Activated CD8-positive, alpha-beta T cell treated with anti-CD3 and anti-CD28 coated beads for 36 hours (primary cell): ENCODE measurements around the gene BMP7. TPM values are rescaled to one million over a fixed set of nuclear protein-coding genes. Genes with fewer than 3 reads are reported as not detected.

Experiments
- ATAC-seq: fragments of 200-7000 bp; cut with Tn5 transposase; one replicate; pipeline ENCODE4 v1.10.0; 2021; ENCODE audit warnings: mild to moderate bottlenecking, moderate library complexity
- CTCF ChIA-PET: fragments of 350-600 bp; sonication (Branson Sonifier 250); formaldehyde crosslinking; loops from one replicate; lab custom pipeline; 2021; ENCODE audit warnings: antibody characterized with exemption; lab: Charles Lee
- POLR2A ChIA-PET: fragments of 350-600 bp; sonication (Branson Sonifier 250); formaldehyde crosslinking; loops from one replicate; lab custom pipeline; 2021; ENCODE audit warnings: antibody characterized with exemption; lab: Charles Lee
- DNase-seq: peaks from one replicate; pipeline ENCODE4 v3.0.0-alpha.2; 2020
- H3K27ac Mint-ChIP-seq: one replicate; pipeline ENCODE4 v1.8.0; 2021; ENCODE audit warnings: mild to moderate bottlenecking, mixed read lengths
- H3K27me3 Mint-ChIP-seq: one replicate; pipeline ENCODE4 v1.8.0; 2021; ENCODE audit warnings: mixed read lengths
- H3K36me3 Mint-ChIP-seq: one replicate; pipeline ENCODE4 v1.8.0; 2021; ENCODE audit warnings: low read depth, mixed read lengths
- H3K4me1 Mint-ChIP-seq: one replicate; pipeline ENCODE4 v1.8.0; 2021; ENCODE audit warnings: low read depth, mixed read lengths
- H3K4me3 Mint-ChIP-seq: one replicate; pipeline ENCODE4 v1.8.0; 2021; ENCODE audit warnings: mild to moderate bottlenecking, moderate library complexity, mixed read lengths
- H3K9me3 Mint-ChIP-seq: one replicate; pipeline ENCODE4 v1.8.0; 2021; ENCODE audit warnings: mixed read lengths
- intact Hi-C: fragments of 100-400 bp; cut with micrococcal nuclease; formaldehyde crosslinking; loops from one replicate; pipeline ENCODE4 v1.10.0; 2022
- total RNA-seq, 2 experiments: library from RNA; stranded (reverse); gene quantifications; one replicate each; pipeline ENCODE4 v1.2.3, GENCODE V29; 2021
- TF ChIP-seq, protein P1 (sequence below): fragments of 200-600 bp; IDR thresholded peaks from one replicate; pipeline ENCODE4 v1.8.0; 2022; ENCODE audit warnings: antibody characterized with exemption, mild to moderate bottlenecking

Gene BMP7
- total RNA-seq, 2 experiments from 2014 or later, result not detected

DNA sequence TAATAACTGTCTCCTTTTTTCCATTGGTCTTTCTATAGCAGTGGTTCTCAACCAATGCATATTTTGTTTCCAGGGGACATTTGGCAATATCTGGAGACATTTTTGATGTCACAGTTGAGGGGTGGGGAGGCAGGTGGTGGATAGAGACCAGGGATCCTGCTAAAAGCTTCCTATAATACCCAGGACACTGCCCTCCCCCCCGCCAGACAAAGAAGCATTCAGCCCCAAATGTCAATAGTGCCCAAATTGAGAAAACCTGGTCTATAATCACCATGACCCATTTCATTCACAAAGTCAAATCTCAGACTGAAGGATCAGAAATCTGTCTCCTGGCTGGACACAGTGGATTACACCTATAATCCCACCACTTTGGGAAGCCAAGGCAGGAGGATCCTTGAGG is 128.8 kb downstream of the BMP7 start:
- TF ChIP-seq, protein P1, sequence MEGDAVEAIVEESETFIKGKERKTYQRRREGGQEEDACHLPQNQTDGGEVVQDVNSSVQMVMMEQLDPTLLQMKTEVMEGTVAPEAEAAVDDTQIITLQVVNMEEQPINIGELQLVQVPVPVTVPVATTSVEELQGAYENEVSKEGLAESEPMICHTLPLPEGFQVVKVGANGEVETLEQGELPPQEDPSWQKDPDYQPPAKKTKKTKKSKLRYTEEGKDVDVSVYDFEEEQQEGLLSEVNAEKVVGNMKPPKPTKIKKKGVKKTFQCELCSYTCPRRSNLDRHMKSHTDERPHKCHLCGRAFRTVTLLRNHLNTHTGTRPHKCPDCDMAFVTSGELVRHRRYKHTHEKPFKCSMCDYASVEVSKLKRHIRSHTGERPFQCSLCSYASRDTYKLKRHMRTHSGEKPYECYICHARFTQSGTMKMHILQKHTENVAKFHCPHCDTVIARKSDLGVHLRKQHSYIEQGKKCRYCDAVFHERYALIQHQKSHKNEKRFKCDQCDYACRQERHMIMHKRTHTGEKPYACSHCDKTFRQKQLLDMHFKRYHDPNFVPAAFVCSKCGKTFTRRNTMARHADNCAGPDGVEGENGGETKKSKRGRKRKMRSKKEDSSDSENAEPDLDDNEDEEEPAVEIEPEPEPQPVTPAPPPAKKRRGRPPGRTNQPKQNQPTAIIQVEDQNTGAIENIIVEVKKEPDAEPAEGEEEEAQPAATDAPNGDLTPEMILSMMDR, result no peak
- Mint-ChIP-seq H3K36me3 (no peaks in the 10 kb centered on the region), H3K27ac (no peak overlapping the region), H3K4me3 (no peak overlapping the region), H3K4me1 (no peaks in the 10 kb centered on the region), H3K27me3 (peaks cover 11% of the 10 kb centered on the region), H3K9me3 (no peaks in the 10 kb centered on the region)
- CTCF ChIA-PET, result no interaction called here
- DNase-seq, result no peak
- POLR2A ChIA-PET, result no interaction called here
- intact Hi-C loops, result no loop called here
- no peak for ATAC-seq

DNA sequence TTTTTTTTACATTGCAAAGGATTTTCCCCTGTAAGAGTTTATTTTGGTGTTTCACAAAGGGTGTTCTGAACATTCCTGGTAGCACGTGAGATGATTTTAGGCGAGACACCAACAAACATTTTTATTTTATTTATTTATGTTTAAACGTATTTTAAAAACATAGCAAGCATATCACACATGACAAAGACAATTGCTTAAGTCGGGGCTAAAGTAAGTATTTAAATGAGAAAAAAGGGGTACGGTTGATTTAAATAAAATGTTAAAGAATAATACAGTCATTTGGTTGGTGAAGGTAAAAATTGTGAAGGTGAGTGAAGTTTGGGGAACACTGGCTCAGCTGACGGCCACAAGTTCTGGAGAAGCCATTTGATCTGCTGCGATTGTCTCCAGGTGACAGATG is 129.7 kb downstream of the BMP7 start:
- ATAC-seq (no peak), DNase-seq (no peak)
- ChIA-PET POLR2A (no interaction called here), CTCF (no interaction called here)
- no peak overlapping the region for H3K4me3 Mint-ChIP-seq
- intact Hi-C loops, result no loop called here
- TF ChIP-seq, protein P1, result no peak
- peaks cover 16% of the 10 kb centered on the region for H3K27me3 Mint-ChIP-seq
- no peaks in the 10 kb centered on the region for H3K4me1 Mint-ChIP-seq
- H3K27ac Mint-ChIP-seq, result no peak overlapping the region
- no peaks in the 10 kb centered on the region for H3K36me3 Mint-ChIP-seq
- no peaks in the 10 kb centered on the region for H3K9me3 Mint-ChIP-seq

DNA sequence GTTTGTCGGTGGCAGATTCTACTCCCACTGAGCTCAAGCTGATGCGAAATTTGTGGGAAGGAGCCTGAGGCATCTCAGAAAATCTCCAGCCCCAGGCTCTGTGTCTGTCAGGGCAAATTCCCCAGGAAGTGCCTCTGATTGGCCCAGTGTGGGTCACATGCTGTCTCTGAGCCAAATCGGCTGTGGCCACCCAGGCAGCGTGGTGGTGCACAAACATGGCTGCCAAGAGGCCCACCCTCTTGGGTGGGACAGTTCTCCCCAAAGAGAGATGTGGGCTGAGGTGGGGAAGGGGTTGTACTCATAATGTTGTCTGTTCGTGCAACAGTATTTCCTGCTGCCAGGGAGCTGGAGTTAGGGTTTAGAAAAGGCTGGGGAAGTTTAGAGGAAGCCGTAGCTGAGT is 130.6 kb downstream of the BMP7 start:
- DNase-seq (no peak), ATAC-seq (no peak)
- Mint-ChIP-seq H3K4me1 (no peaks in the 10 kb centered on the region), H3K27ac (no peak overlapping the region), H3K9me3 (no peaks in the 10 kb centered on the region), H3K27me3 (peaks cover 16% of the 10 kb centered on the region), H3K4me3 (no peak overlapping the region), H3K36me3 (no peaks in the 10 kb centered on the region)
- POLR2A ChIA-PET, result no interaction called here
- CTCF ChIA-PET, result no interaction called here
- intact Hi-C loops, result no loop called here
- TF ChIP-seq, protein P1, result no peak

DNA sequence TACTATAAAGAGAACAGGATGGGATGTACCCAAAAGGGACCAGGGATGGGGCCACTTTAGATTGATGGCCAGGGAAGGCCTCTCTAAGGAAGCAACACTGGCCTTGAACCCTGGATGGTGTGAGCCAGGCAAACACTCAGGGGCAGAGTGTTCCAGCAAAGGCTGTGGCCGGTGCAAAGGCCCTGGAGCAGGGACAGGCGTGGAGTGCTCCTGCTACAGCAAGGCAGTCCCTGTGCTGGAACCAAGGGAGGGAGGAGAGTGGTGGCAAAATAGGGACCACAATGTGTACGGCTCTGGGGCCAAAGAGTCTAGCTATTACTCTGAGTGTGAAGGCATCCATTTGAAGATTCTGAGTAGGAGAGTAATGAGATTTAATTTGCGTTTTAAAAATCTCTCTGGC is 131.6 kb downstream of the BMP7 start:
- ChIA-PET POLR2A (no interaction called here), CTCF (no interaction called here)
- H3K9me3 Mint-ChIP-seq, result no peaks in the 10 kb centered on the region
- H3K4me1 Mint-ChIP-seq, result no peaks in the 10 kb centered on the region
- no peak overlapping the region for H3K4me3 Mint-ChIP-seq
- ATAC-seq (no peak), DNase-seq (no peak)
- no peaks in the 10 kb centered on the region for H3K36me3 Mint-ChIP-seq
- intact Hi-C loops, result no loop called here
- H3K27ac Mint-ChIP-seq, result no peak overlapping the region
- TF ChIP-seq, protein P1, result no peak
- H3K27me3 Mint-ChIP-seq, result peaks cover 16% of the 10 kb centered on the region

DNA sequence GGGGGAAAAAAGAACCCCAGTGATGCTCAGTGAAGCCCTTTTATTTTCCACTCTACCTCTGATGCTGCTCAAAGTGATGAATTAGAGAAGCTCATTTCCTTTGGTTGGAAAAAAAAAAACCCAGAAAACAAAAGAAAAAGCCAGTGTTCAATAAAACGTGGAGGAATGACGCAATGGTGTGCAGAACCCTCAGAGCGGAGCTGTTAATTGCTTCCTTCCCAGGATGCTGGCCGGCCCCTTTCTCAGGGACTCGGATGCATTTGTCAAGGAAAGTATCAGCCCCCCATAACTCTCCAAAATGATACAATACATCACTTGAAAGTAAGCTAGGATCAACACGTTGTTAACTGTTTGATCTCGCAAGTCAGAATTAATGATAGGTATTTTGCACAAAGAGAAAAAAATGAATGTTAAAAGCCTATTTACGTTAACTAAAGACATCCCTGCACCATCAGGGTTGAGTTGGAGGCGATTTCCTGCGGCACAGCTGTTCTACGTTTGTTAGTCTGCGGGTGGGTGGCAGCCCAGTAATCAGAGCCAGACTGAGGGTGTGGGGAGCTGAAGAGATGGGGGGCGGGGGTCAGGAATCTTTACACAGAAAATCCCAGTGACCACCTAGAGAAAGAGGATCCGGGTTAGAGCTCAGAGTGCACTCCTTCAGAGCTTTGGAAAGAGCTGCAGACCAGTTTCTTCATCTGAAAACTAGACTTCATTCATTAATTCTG is 132.4 kb downstream of the BMP7 start:
- ChIA-PET CTCF (no interaction called here), POLR2A (no interaction called here)
- Mint-ChIP-seq H3K36me3 (no peaks in the 10 kb centered on the region), H3K9me3 (no peaks in the 10 kb centered on the region), H3K4me3 (no peak overlapping the region), H3K27ac (no peak overlapping the region), H3K27me3 (peaks cover 16% of the 10 kb centered on the region), H3K4me1 (no peaks in the 10 kb centered on the region)
- intact Hi-C loops, result no loop called here
- TF ChIP-seq, protein P1, result no peak
- ATAC-seq, result no peak
- DNase-seq, result no peak
